Endothelial cell of umbilical vein (primary cell): Measurements from ENCODE around the gene LRRC8D. TPM values are rescaled to one million over a fixed set of nuclear protein-coding genes. Genes with fewer than 3 reads are reported as not detected.

Experiments used
- BruUV-seq: library from RNA; stranded (reverse); fragments of 400-500 nt; replicated peaks from 2 replicates; lab custom pipeline; 2021; lab: Mats Ljungman, UMichigan
- CTCF ChIA-PET: fragments of 300-600, 350-600 bp; sonication (Branson Sonifier 250); formaldehyde crosslinking; loops from one replicate; lab custom pipeline; 2021; ENCODE audit warnings: antibody characterized with exemption, inconsistent platforms; lab: Charles Lee
- POLR2A ChIA-PET: fragments of 300-600, 350-600 bp; sonication (Branson Sonifier 250); formaldehyde crosslinking; loops from one replicate; lab custom pipeline; 2021; ENCODE audit warnings: antibody characterized with exemption, inconsistent platforms; lab: Charles Lee
- DNase-seq: peaks from one replicate; pipeline ENCODE4 v3.0.0-alpha.2; 2011; ENCODE audit warnings: low read depth, low spot score
- FAIRE-seq: peaks from 2 replicates; lab custom pipeline; 2011; peaks lifted over from hg19 to GRCh38; lab: Jason Lieb, UNC
- H2AFZ ChIP-seq: 2 replicates; pipeline ENCODE4 v1.6.0; 2012; ENCODE audit warnings: low read depth, low read length, control low read depth, inconsistent platforms
- H3K27ac ChIP-seq: 2 replicates; pipeline ENCODE4 v1.5.1; 2011; ENCODE audit warnings: low read depth, mild to moderate bottlenecking, control low read depth, low read length, moderate library complexity; ENCODE audit not compliant: insufficient read depth
- H3K27me3 ChIP-seq, 2 experiments: 2 replicates each; pipeline versions ENCODE4 v1.6.0 to v1.6.1; 2011; ENCODE audit warnings: low read length in 2 of 2, mixed read lengths in 1 of 2; ENCODE audit not compliant: control insufficient read depth in 2 of 2, insufficient read depth in 2 of 2
- H3K36me3 ChIP-seq, 2 experiments: 2 replicates in 1 of 2; 3 replicates in 1 of 2; pipeline ENCODE4 v1.5.1; 2011; ENCODE audit warnings: low read length in 2 of 2, mild to moderate bottlenecking in 1 of 2, moderate library complexity in 1 of 2; ENCODE audit not compliant: control insufficient read depth in 2 of 2, insufficient read depth in 2 of 2; ENCODE audit errors: extremely low read depth in 1 of 2
- H3K4me1 ChIP-seq: 3 replicates; pipeline ENCODE4 v1.5.1; 2011; ENCODE audit warnings: mild to moderate bottlenecking, low read length; ENCODE audit not compliant: control insufficient read depth, insufficient read depth; ENCODE audit errors: extremely low read depth
- H3K4me2 ChIP-seq: 2 replicates; pipeline ENCODE4 v1.6.1; 2011; ENCODE audit warnings: low read length, control low read depth, mixed read lengths; ENCODE audit not compliant: insufficient read depth
- H3K4me3 ChIP-seq, 3 experiments: fragments of 200-600 bp in 1 of 3; sonication (generic), shearing (Covaris generic) in 1 of 3; replicated peaks in 1 of 3; 2 replicates each; pipeline ENCODE4 v1.5.1; 2011 to 2016; ENCODE audit warnings: control low read depth in 3 of 3, low read length in 3 of 3, mild to moderate bottlenecking in 2 of 3, inconsistent platforms in 1 of 3, low read depth in 1 of 3, moderate library complexity in 1 of 3; ENCODE audit not compliant: insufficient read depth in 1 of 3
- H3K79me2 ChIP-seq: 2 replicates; pipeline ENCODE4 v1.6.0; 2012; ENCODE audit warnings: low read length, inconsistent platforms; ENCODE audit not compliant: control insufficient read depth, insufficient read depth
- H3K9ac ChIP-seq: replicated peaks from 2 replicates; pipeline ENCODE3; 2011; ENCODE audit warnings: low read length, control low read depth; ENCODE audit not compliant: insufficient read depth; ENCODE audit errors: extremely low read depth
- H3K9me1 ChIP-seq: replicated peaks from 3 replicates; pipeline ENCODE4 v1.6.0; 2011; ENCODE audit warnings: mild to moderate bottlenecking, low read length; ENCODE audit not compliant: control insufficient read depth, insufficient read depth; ENCODE audit errors: extremely low read depth
- H3K9me3 ChIP-seq: replicated peaks from 2 replicates; pipeline ENCODE4 v1.5.1; 2012; ENCODE audit warnings: low read length, inconsistent platforms; ENCODE audit not compliant: control insufficient read depth, insufficient read depth
- H4K20me1 ChIP-seq: replicated peaks from 2 replicates; pipeline ENCODE3; 2011; ENCODE audit warnings: mild to moderate bottlenecking, low read length; ENCODE audit not compliant: control insufficient read depth, insufficient read depth; ENCODE audit errors: extremely low read depth
- CTCF ChIP-seq, 2 donors: IDR thresholded peaks; 1 replicate in 1 of 2; 2 replicates in 1 of 2; pipeline ENCODE4 v1.5.1; 2011; ENCODE audit warnings: low read length in 2 of 2, mild to moderate bottlenecking in 2 of 2, moderate library complexity in 2 of 2, control low read depth in 1 of 2, inconsistent platforms in 1 of 2, low read depth in 1 of 2; ENCODE audit not compliant: insufficient read depth in 1 of 2; ENCODE audit errors: extremely low read depth in 1 of 2
- EZH2 ChIP-seq: IDR thresholded peaks from 2 replicates; pipeline ENCODE4 v1.6.1; 2012; ENCODE audit warnings: borderline replicate concordance, low read depth, mild to moderate bottlenecking, moderate library complexity, low read length, inconsistent platforms; ENCODE audit not compliant: severe bottlenecking
- FOS ChIP-seq: IDR thresholded peaks from 2 replicates; pipeline ENCODE4 v1.6.1; 2011; ENCODE audit warnings: mild to moderate bottlenecking, low read length, moderate library complexity, borderline replicate concordance; ENCODE audit not compliant: insufficient read depth
- GATA2 ChIP-seq: IDR thresholded peaks from 2 replicates; pipeline ENCODE4 v1.7.0; 2011; ENCODE audit warnings: low read depth, mild to moderate bottlenecking, moderate library complexity, mixed read lengths, low read length; ENCODE audit not compliant: insufficient read length, insufficient read depth
- JUN ChIP-seq: IDR thresholded peaks from 2 replicates; pipeline ENCODE4 v1.6.1; 2011; ENCODE audit warnings: borderline replicate concordance, low read depth; ENCODE audit not compliant: insufficient read length, insufficient read depth
- MYC ChIP-seq: IDR thresholded peaks from one replicate; pipeline ENCODE4 v1.6.1; 2011; ENCODE audit warnings: mild to moderate bottlenecking, low read depth, low read length
- POLR2A ChIP-seq: IDR thresholded peaks from 2 replicates; pipeline ENCODE4 v1.6.1; 2012; ENCODE audit warnings: low read depth, mild to moderate bottlenecking, control low read depth, low read length
- POLR2AphosphoS5 ChIP-seq: IDR thresholded peaks from 2 replicates; pipeline ENCODE4 v1.6.1; 2012; ENCODE audit warnings: low read depth, mild to moderate bottlenecking, control low read depth, low read length, moderate library complexity; ENCODE audit not compliant: insufficient read depth
- dilution Hi-C: fragments of 300-500 bp; cut with MboI; formaldehyde crosslinking; loops from one replicate; pipeline ENCODE4 v1.15.0; 2019; ENCODE audit warnings: low sequenced_read_pairs; ENCODE audit not compliant: extremely low pct_ligation_motif_present
- intact Hi-C: fragments of 100-400 bp; cut with micrococcal nuclease; formaldehyde crosslinking; loops from one replicate; pipeline ENCODE4 v1.10.0; 2022
- polyA plus RNA-seq, 4 experiments: library from polyadenylated mRNA; depleted of rRNA in 3 of 4; stranded (reverse) in 3 of 4; unstranded in 1 of 4; fragments of >200 nt; gene quantifications; 2 replicates each; pipeline versions ENCODE4 v1.2.1 to v1.2.3, GENCODE V29; 2011 to 2012; ENCODE audit warnings: missing spikeins in 1 of 4
- total RNA-seq: library from RNA; stranded (reverse); gene quantifications from 2 replicates; pipeline ENCODE4 v1.2.3, GENCODE V29; 2021
- TF ChIP-seq, protein P1 (sequence below): IDR thresholded peaks from 2 replicates; pipeline ENCODE4 v1.6.1; 2011; ENCODE audit not compliant: insufficient read depth, insufficient read length

The LRRC8D gene
- total and polyA plus RNA-seq, 2 donors (not counting 3 experiments of a cell fraction or from before 2014, with no cell fraction given), result 31.9 to 37.7 TPM

GRCh38 chr1:89779151-89779940, 41.5 kb upstream of the LRRC8D start:
- Histone ChIP-seq H3K4me2 (no peak overlapping the region), H2AFZ (no peak overlapping the region), H3K79me2 (no peaks in the 10 kb centered on the region), H3K9me3 (no peaks in the 10 kb centered on the region), H3K4me3 (no peak overlapping the region), H3K9ac (no peak overlapping the region), H3K36me3 (no peaks in the 10 kb centered on the region), H3K9me1 (no peaks in the 10 kb centered on the region), H3K27ac (no peak overlapping the region), H3K4me1 (no peaks in the 10 kb centered on the region), H3K27me3 (peaks cover 0 to 2% of the 10 kb centered on the region in 2 experiments), H4K20me1 (no peaks in the 10 kb centered on the region)
- intact Hi-C loops, result no loop called here
- TF ChIP-seq JUN, result no peak
- no peak for TF ChIP-seq FOS
- TF ChIP-seq CTCF (IDR thresholded peaks at IDR 0.05; ENCODE audit: extremely low read depth in 1 of 2, insufficient read depth in 1 of 2, low read depth in 1 of 2, low read length in 2 of 2), result no peak
- no peak for TF ChIP-seq EZH2
- TF ChIP-seq, protein P1, sequence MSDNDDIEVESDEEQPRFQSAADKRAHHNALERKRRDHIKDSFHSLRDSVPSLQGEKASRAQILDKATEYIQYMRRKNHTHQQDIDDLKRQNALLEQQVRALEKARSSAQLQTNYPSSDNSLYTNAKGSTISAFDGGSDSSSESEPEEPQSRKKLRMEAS, result no peak
- TF ChIP-seq POLR2A, result no peak
- no peak for TF ChIP-seq POLR2AphosphoS5
- TF ChIP-seq GATA2, result no peak
- no peak for TF ChIP-seq MYC
- no peak for FAIRE-seq
- POLR2A ChIA-PET, result no interaction called here
- CTCF ChIA-PET, result interaction anchor here (1.4 to 4.9 kb wide), 5 partner anchors 16 to 220 kb away, joined by 3 to 32 read pairs (median 7); partner anchors contain the start of gene LRRC8C
- dilution Hi-C loops, result no loop called here
- BruUV-seq, result no TSS peak
- no peak for DNase-seq
